Thyroid gland (tissue), 4 donors: ENCODE results near the gene CHN2.

Source experiments
- CTCF ChIP-seq, 6 experiments: fragments of 200-600 bp in 3 of 6; fragments of 450-650 bp in 3 of 6; sonication (generic) in 3 of 6; IDR thresholded peaks; one replicate each; pipeline ENCODE4 v1.5.1; 2016 to 2019; ENCODE audit warnings: antibody characterized with exemption in 6 of 6, mild to moderate bottlenecking in 2 of 6, inconsistent platforms in 1 of 6, moderate library complexity in 1 of 6
- POLR2A ChIP-seq, 2 donors: fragments of 450-650 bp; IDR thresholded peaks; one replicate each; pipeline ENCODE4 v1.6.1; 2017; ENCODE audit warnings: antibody characterized with exemption in 2 of 2, mild to moderate bottlenecking in 2 of 2, moderate library complexity in 1 of 2

GRCh38 chr7:29292886-29293658, 98.5 kb downstream of the CHN2 start:
- TF ChIP-seq POLR2A (IDR thresholded peaks at IDR 0.05) = no peak
- no peak for TF ChIP-seq CTCF (IDR thresholded peaks at IDR 0.05)
